GM12873 (cell line): Measurements from ENCODE around the gene CDH5.

ENCODE experiments used
- CTCF ChIP-seq: IDR thresholded peaks from 2 replicates; pipeline ENCODE4 v1.5.1; 2012; ENCODE audit warnings: low read depth, mild to moderate bottlenecking, moderate library complexity, low read length, control low read depth; ENCODE audit not compliant: insufficient read depth; ENCODE audit errors: missing control alignments

The CDH5 gene

DNA sequence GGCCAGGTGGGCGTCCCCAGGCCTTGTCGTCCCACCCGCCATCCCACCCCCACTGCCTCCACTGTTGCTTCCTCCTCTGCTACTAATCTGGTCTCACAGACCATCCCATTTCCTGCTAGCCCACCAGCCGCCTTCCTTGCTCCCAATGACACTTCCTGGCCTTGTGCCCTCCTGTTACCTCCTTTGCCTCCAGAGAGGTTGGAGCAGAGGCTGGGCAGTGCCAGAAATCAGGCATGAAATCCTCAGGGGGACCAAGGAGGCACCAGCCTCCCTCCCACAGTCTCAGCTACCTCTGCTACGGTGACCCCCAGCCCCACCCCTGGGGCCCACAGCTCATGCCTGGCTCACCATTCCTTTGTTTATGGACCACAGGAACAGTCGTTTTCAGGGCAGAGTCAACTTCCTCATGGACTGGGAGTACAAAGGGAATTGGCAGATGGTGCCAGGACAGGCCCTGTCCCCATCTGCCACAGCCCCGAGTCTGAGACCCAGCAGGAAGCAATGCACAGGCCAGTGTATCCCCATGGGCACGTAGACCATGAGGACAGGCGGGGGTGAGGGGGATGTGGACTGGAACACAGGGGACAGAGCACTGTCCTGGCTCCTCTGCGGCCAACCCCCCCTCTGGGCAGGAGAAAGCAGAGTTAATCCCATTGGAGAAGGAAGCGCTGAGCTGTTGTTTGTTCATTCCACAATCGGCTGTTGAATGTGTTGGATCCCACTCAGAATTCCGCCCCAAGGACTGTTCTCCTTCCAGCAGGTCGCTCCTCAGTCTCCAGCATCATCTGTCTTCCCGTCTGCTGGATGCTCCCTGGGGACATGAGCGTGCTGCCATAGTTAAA, 2.2 kb upstream of the CDH5 start:
- no peak for TF ChIP-seq CTCF

GRCh38 chr16:66364959-66365306, 1.6 kb upstream of the CDH5 start:
- TF ChIP-seq CTCF: no peak

- TF ChIP-seq CTCF: no peak
Measured at GRCh38 chr16:66365651-66366050, 840 bp upstream of the CDH5 start.

DNA sequence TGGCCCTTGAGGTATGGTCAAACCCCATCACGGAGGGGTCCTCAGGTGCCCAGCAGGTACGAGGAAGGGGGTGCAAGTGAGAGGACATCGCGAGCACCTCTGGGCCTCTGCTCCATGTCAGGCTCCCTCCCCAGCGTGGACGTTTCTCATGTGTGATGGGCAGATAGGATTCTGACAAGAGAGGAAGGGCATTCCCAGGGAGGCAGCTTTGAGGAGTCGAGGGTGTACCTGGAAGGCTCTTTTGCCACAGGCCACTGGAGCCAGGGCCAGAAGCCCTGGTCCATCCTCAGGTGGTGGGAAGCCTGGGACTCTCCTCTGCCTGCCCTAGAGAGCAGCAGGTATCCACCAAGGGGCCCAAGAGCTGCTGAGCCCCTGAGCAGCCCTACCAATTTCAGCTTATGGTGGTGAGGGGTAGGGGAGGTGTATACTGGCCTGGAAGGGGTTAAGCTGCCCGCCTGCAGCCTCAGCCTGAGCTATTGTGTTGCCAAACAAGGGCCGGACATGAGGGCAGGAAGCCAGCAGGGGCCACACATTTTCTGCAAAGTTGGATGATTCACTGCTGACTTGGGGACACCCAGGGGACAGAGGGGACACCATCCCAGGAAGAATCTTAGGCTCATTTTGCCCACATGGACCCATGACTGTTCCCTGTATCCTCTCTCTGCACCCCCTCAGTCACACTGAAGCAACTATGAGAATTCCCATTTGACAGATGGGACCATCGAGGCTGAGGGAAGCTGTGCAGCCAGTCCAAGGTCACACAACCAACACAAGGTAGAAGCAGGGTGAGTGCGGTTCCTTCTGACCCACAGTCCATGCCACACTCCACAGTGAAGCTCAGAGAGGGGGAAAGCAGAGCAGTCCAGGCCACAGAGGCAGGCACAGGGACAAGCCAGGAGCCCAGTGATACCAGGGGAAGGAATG, 1.7 kb downstream of the CDH5 start:
- TF ChIP-seq CTCF: no peak

- no peak for TF ChIP-seq CTCF
Measured at GRCh38 chr16:66369055-66369592, 2.6 kb downstream of the CDH5 start.

GRCh38 chr16:66370786-66371684, 4.5 kb downstream of the CDH5 start:
- TF ChIP-seq CTCF: no peak
